NCI-H2107 (cell line): Measurements from ENCODE around the gene KLHL42.

Experiments used
- DNase-seq: peaks from one replicate; lab custom pipeline; 2025; lab: John Stamatoyannopoulos, UW

The KLHL42 gene

DNA sequence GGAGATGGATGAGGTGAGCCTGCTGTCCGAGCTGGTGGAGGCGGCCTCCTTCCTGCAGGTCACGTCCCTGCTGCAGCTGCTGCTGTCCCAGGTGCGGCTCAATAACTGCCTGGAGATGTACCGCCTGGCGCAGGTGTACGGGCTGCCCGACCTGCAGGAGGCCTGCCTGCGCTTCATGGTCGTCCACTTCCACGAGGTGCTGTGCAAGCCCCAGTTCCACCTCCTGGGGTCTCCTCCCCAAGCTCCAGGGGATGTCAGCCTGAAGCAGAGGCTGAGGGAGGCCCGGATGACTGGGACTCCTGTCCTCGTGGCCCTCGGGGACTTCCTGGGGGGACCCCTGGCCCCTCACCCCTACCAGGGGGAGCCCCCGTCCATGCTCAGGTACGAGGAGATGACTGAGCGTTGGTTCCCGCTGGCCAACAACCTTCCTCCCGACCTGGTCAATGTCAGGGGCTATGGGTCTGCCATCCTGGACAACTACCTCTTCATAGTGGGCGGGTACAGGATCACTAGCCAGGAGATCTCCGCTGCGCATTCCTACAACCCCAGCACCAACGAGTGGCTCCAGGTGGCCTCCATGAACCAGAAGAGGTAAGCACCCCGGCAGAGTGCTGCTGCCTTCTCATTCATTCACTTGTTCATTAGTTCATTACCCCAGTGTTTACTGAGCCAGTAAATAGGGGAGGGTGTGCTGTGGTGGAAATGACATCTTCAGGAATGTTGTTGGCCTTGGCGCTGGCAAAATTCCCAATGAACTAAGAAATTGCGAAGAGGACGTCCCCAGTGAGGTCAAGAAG is 777 bp downstream of the KLHL42 start:
- peak; percentile 28 for DNase-seq

DNA sequence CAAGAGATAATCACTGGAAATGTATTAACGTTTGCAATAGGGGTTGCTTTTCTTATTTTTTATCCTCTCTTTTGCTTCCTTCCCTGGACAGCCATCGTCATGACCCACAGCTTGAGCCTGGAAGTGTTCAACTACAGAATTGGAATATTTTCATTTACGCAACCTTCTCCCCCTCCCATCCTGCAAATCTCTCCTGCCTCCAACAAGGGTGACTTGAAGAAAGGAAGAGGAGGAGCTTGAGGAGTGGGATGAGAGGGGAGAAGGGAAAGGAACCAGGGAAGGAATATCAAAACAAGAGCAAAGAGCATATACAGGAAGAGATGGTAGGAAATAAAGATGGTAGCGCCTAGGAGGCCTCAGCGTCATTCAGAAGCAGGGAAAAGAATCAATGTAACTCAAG is 1.6 kb downstream of the KLHL42 start:
- DNase-seq, result no peak

DNA sequence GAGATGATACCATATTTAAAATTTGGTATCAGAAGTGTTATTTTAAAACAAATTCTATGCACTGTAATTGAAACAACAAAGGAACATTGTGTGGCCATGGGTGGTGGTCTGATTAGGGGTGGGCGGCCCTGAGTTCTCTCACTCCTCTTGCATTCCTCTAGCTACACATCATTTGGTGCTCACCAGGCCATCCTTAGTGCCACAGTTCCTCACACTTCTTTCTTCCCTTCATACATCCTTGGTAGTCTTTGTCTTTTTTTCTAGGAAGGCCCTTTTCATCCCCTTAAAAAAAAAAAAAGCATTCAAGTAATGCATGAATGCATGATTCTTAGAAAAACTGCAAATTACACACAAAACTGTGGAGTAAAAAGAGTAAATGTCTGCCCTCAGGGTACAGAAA is 2.4 kb downstream of the KLHL42 start:
- no peak for DNase-seq

- DNase-seq, result no peak
Measured at GRCh38 chr12:27785882-27786570, 6.0 kb downstream of the KLHL42 start.

DNA sequence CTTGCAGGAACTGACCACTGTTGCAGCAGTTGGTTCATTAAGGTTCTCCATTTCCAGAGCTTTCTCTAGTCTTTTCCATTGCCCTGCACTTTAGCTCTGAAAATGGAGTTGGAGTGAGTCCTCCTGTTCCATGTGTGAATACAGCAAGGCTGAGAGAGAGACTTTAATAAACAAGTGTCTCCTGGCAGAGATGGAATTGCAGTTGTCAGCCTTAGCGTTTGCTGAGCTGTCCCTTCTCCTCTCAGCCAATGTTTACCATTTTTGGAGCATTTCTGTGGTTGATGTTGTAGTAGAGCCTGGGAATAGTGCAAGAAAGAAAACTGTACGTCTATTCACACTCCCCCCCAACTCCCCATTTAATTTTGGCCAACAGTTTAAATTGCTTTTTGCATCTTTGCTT is 7.5 kb downstream of the KLHL42 start:
- DNase-seq, result no peak

DNA sequence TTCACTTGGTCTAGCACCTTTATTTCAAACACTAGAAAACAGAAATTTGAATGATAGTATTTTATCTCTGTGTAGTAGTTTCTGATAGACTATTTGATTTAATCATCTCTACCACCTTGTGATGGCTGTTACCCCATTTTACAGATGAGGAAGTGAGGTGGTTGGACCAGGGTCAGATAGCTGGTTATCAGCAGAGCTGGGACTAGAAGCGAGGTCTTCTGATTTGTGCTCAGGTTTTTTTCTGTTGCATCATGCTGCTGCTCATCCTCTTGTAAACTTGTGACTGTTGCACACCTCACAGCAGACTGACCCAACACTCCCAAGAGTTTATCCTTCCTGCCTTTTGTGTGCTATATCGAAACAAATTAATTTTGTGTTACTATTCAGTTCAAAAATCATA is 10.1 kb downstream of the KLHL42 start:
- DNase-seq, result no peak

GRCh38 chr12:27794818-27795584 is 15.0 kb downstream of the KLHL42 start:
- DNase-seq, result no peak

DNA sequence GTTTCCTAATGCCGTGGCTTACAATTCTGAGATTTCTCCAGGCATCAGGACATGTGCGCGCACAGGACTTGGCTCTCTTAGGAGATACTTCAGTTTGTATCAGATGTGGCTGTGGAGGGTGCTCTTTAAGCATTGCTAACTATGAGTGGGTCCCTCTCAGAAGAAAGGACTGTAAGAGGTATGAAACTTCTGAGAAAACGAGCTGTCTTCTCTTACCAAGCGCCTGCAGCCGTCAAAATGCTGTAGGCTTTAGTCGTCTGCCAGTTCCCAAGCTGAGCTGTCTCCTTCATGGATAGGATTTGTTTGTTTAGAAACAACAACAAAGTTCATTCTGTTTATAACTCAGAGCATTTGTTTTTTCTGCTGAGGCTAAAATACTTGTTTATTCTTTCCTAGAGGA is 16.1 kb downstream of the KLHL42 start:
- no peak for DNase-seq

DNA sequence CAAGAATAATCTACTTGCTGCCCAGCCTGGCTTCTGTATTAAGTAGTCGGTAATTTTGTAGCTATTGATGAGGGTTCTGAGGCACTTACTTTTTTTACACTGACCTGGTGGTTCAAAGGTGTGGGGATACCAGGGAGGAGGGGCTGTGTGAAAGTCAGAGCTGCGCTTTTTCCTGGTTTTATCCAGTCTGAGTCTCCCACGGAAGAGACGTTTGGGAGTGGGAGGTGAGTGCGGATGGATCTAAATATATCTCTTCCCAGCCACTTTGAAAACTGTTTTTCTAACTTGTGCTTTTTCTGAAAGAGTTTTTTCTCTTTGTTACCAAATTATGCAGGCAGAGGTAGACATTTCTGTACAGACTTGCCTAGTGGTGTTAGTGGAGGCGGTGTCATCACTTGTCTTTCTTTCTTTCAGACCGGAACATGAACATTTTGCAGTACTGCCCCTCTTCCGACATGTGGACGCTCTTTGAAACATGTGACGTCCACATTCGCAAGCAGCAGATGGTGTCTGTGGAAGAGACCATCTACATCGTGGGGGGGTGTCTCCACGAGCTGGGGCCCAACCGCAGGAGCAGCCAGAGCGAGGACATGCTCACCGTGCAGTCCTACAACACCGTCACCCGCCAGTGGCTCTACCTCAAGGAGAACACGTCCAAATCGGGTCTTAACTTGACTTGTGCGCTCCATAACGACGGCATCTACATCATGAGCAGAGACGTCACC is 17.4 kb downstream of the KLHL42 start:
- no peak for DNase-seq

DNA sequence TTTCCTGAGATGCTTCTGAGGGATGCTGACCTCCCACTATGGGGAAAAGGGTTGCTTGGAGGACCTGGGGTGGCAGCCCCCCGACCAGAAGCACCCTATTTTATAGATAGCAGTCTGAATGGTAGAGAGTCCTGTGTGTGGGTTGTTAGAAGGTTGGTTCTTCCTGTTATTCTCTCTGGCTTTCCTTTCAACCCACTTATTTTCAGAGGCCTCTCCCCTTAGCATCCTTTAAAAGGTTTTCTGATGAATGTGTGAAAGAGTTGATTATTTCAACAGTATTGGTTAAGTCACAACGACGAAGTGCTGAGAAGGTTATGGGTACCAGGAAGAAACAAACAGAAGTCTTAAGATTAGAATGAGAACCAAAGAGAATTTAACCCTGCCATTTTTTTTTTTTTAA is 20.8 kb downstream of the KLHL42 start:
- DNase-seq, result no peak

DNA sequence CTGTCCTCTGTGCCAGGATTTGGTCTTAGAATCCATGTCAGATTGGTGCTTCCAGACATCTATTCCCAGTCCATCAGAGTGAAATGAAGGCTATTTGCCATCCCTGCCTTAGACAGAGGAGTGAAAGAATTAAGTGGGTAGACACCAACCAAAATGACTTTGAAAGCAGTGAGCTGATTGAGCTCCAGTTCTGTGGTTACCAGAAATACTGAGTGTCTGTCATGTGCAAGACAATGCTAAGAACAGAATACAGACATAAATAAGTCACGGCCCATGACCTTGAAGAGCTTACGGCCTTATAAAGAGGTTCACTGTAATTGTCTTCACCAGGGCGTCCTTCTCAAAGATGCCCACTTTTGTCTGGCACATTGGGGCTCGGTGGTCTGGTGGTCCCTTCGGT is 21.6 kb downstream of the KLHL42 start:
- no peak for DNase-seq

DNA sequence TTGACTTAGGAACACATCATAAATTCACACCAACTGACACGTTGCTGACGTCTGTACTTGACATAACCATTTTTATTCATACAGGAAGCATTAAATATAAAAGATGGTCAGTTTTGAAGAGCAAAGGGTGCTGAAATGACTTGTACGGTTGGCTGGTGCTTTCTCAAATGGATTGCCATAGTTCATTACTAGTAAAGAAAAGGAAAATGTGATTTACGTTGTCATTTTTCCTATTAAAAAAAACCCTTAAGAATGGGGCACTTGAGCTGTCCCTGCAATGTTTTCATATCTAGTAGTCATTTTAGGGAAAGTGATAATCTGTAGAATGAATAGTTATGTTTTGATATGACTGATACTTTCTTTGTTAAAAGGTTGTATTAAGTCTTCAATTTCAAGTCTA is 22.5 kb downstream of the KLHL42 start:
- no peak for DNase-seq

DNA sequence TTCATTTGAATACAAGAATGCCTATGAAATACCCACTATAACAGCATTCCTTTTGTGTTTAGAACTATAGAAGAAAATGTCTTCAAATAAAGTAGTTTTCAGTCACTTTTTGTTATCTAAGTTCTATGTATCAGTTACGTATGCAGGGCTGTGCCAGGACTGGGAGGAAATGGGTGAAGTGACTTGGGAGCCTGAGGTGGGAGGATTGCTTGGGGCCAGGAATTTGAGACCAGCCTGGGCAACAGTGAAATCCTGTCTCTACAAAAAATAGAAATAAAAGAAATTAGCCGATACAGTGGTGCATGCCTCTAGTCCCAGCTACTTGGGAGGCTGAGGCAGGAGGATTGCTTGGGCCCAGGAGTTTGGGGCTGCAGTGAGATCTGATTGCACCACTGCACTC is 22.9 kb downstream of the KLHL42 start:
- DNase-seq, result no peak

GRCh38 chr12:27805238-27805637 is 25.2 kb downstream of the KLHL42 start:
- DNase-seq, result no peak

- no peak for DNase-seq
Measured at GRCh38 chr12:27806259-27806658, 26.2 kb downstream of the KLHL42 start.

GRCh38 chr12:27807063-27807703 is 27.1 kb downstream of the KLHL42 start:
- DNase-seq, result no peak

DNA sequence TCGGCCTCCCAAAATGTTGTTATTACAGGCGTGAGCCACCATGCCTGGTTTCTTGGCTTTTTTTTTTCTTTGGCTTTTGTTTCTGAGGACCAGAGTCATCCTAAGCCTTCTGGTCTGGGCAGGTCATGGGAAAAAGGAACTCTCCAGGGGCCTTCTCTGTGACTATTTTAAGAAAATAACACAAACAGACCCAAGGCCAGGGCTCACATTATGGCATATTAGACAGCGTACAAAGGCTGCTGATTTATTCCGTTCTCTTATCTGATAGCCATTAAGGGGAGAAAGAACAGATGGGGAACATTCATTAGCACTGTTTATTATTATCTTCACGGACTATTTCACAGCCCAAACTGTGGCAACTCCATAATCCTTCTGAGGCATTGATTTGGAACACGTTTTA is 28.8 kb downstream of the KLHL42 start:
- no peak for DNase-seq

DNA sequence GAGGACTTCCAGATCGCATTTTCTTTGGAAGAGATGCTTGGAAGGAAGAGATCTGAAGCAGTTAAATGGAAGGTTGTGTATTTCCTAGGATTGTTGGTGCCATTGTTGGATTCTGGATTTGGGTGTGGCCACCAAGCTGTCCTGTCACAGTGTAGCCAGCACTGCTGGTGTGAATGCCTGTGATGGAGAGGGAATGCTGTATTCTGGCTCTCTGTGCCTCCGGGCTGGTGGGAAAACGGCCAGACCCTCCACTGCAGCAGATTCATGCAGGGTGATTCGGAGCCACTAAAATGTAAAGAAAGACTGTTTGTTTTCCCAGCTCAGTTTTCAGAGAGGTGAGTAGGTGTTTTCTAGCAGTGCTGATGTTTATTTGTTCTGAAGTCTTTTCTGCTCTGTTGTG is 30.7 kb downstream of the KLHL42 start:
- DNase-seq, result no peak

- no peak for DNase-seq
Measured at GRCh38 chr12:27812502-27812901, 32.5 kb downstream of the KLHL42 start.

GRCh38 chr12:27814411-27814810 is 34.4 kb downstream of the KLHL42 start:
- no peak for DNase-seq

DNA sequence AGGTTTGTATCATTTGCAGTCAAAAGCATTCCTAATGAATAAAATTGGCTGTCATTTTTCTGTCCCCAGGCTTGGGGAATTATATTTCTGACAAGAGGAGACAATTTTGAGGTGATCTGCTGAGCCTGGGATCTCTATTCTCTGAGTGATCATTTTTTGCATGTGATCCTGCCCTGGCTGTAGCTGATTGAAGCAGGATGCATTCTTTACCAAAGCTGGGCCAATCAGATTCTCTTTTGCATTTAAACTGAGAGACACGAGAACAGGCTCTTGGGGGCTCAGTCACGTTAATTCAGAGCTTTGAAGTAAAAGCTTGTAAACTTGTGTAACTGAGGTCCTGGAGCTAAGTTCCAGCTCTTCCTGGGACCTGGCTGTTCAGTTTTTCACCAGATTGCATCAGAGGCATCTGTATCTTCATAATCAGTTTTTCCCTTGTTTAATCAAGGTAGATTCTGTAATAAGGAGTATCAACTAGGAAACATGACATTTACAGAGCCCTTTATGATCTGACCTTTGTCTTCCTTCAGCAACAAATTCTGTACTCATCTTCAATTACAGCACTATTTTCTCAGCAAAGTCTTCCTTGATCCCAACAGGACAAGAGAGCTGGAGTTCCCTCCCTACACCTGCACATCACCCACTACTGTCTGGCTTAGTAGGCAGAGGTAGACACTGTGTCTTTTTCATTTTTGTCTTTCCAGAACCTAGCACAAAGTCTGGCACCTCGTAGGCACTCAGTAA is 35.0 kb downstream of the KLHL42 start:
- DNase-seq, result no peak
